HepG2 (cell line): Measurements from ENCODE around the gene CAPS2. TPM values are rescaled to one million over a fixed set of nuclear protein-coding genes. Genes with fewer than 3 reads are reported as not detected.

Source experiments
- ATAC-seq: fragments of 200-7000 bp; cut with Tn5 transposase; 3 replicates; pipeline ENCODE4 v1.9.1; 2020; ENCODE audit warnings: mild to moderate bottlenecking, moderate library complexity
- BruUV-seq: library from RNA; stranded (reverse); fragments of 400-500 nt; replicated peaks from 2 replicates; lab custom pipeline; 2021; lab: Mats Ljungman, UMichigan
- CTCF ChIA-PET: fragments of 300-600 bp; formaldehyde crosslinking; extraction: SDS; loops from one replicate; lab custom pipeline; 2021; ENCODE audit warnings: low total read pairs, inconsistent platforms, low intra/inter-chr PET ratio; lab: Yijun Ruan, JAX
- POLR2A ChIA-PET: fragments of 350-600 bp; sonication (Branson Sonifier 250); formaldehyde crosslinking; loops from one replicate; lab custom pipeline; 2020; ENCODE audit warnings: antibody characterized with exemption, inconsistent platforms; lab: Yijun Ruan, JAX
- DNase-seq: peaks from one replicate; pipeline ENCODE4 v3.0.0-alpha.2; 2015; ENCODE audit warnings: low spot score
- FAIRE-seq: peaks from 3 replicates; lab custom pipeline; 2011; peaks lifted over from hg19 to GRCh38; lab: Jason Lieb, UNC
- H2AFZ ChIP-seq: one replicate; pipeline ENCODE4 v1.6.1; 2011; ENCODE audit warnings: low read length, inconsistent platforms
- H3K27ac ChIP-seq: fragments of 300-600 bp; 3 replicates; pipeline ENCODE4 v1.8.0; 2011; ENCODE audit warnings: mixed run types, mild to moderate bottlenecking, mixed read lengths, low read length, inconsistent platforms; ENCODE audit not compliant: insufficient read depth; ENCODE audit errors: extremely low read length
- H3K27me3 ChIP-seq, 2 experiments: fragments of 200-600 bp in 1 of 2; 2 replicates in 1 of 2; 3 replicates in 1 of 2; pipeline versions ENCODE4 v1.6.0 to v1.8.0; 2011; ENCODE audit warnings: low read length in 2 of 2, mild to moderate bottlenecking in 2 of 2, moderate library complexity in 2 of 2, inconsistent platforms in 1 of 2; ENCODE audit not compliant: insufficient read depth in 2 of 2, control insufficient read depth in 1 of 2
- H3K36me3 ChIP-seq, 2 experiments: fragments of 200-600 bp in 1 of 2; replicated peaks in 1 of 2; 2 replicates in 1 of 2; 3 replicates in 1 of 2; pipeline versions ENCODE4 v1.5.1 to v1.8.0; 2011; ENCODE audit warnings: low read length in 2 of 2, inconsistent platforms in 1 of 2; ENCODE audit not compliant: insufficient read depth in 2 of 2, control insufficient read depth in 1 of 2
- H3K4me1 ChIP-seq: 2 replicates; pipeline ENCODE4 v1.5.1; 2012; ENCODE audit warnings: low read length, inconsistent platforms; ENCODE audit not compliant: insufficient read depth
- H3K4me2 ChIP-seq: 2 replicates; pipeline ENCODE4 v1.6.0; 2011; ENCODE audit warnings: low read depth, low read length, inconsistent platforms
- H3K4me3 ChIP-seq, 3 experiments: fragments of 200-600 bp in 1 of 3; sonication (generic), shearing (Covaris generic) in 1 of 3; replicated peaks in 1 of 3; 2 replicates each; pipeline ENCODE4 v1.5.1; 2011 to 2016; ENCODE audit warnings: low read length in 3 of 3, inconsistent platforms in 2 of 3, low read depth in 2 of 3, mild to moderate bottlenecking in 2 of 3, control low read depth in 1 of 3, mixed read lengths in 1 of 3; ENCODE audit not compliant: insufficient read depth in 1 of 3
- H3K79me2 ChIP-seq: one replicate; pipeline ENCODE4 v1.6.1; 2011; ENCODE audit warnings: low read length, inconsistent platforms; ENCODE audit not compliant: insufficient read depth
- H3K9ac ChIP-seq: 2 replicates; pipeline ENCODE4 v1.6.0; 2011; ENCODE audit warnings: mild to moderate bottlenecking, low read depth, low read length, inconsistent platforms; ENCODE audit not compliant: insufficient read depth
- H3K9me3 ChIP-seq: 2 replicates; pipeline ENCODE4 v1.5.1; 2012; ENCODE audit warnings: mild to moderate bottlenecking, low read length
- H4K20me1 ChIP-seq: 2 replicates; pipeline ENCODE4 v1.6.0; 2011; ENCODE audit warnings: inconsistent platforms, mild to moderate bottlenecking, low read length, moderate library complexity; ENCODE audit not compliant: insufficient read depth
- ATM ChIP-seq: fragments of 450-650 bp; IDR thresholded peaks from 2 replicates; pipeline ENCODE4 v1.7.1; 2017; ENCODE audit warnings: mild to moderate bottlenecking, borderline replicate concordance
- BRCA1 ChIP-seq: sonication (generic); formaldehyde crosslinking; IDR thresholded peaks from 2 replicates; pipeline ENCODE4 v1.4.0; 2020; ENCODE audit warnings: missing genetic modification reagents
- DPF2 ChIP-seq: sonication (generic); formaldehyde crosslinking; IDR thresholded peaks from 2 replicates; pipeline ENCODE4 v1.4.0; 2020; ENCODE audit warnings: mild to moderate bottlenecking, low read depth, missing genetic modification reagents, borderline replicate concordance
- HNRNPK ChIP-seq: fragments of 200-400 bp; formaldehyde crosslinking; IDR thresholded peaks from 2 replicates; pipeline ENCODE4 v1.6.1; 2018; ENCODE audit warnings: low read length, low read depth, moderate library complexity, mild to moderate bottlenecking; ENCODE audit not compliant: poor library complexity, severe bottlenecking
- HNRNPLL ChIP-seq: fragments of 200-400 bp; formaldehyde crosslinking; IDR thresholded peaks from 2 replicates; pipeline ENCODE4 v1.6.1; 2017; ENCODE audit warnings: mild to moderate bottlenecking, low read depth, low read length; ENCODE audit not compliant: poor library complexity, severe bottlenecking
- KDM6A ChIP-seq: IDR thresholded peaks from 2 replicates; pipeline ENCODE4 v1.6.1; 2016; ENCODE audit warnings: low read depth
- MTA3 ChIP-seq: sonication (generic); formaldehyde crosslinking; IDR thresholded peaks from 2 replicates; pipeline ENCODE4 v1.4.0; 2020; ENCODE audit warnings: missing genetic modification reagents
- NFKBIZ ChIP-seq: IDR thresholded peaks from 2 replicates; pipeline ENCODE4 v1.6.1; 2018; ENCODE audit warnings: missing genetic modification reagents, missing compliant biosample characterization
- ZFP1 ChIP-seq: IDR thresholded peaks from 2 replicates; pipeline ENCODE4 v1.6.1; 2016
- ZFP36L2 ChIP-seq: sonication (generic); formaldehyde crosslinking; IDR thresholded peaks from 2 replicates; pipeline ENCODE4 v1.4.0; 2020; ENCODE audit warnings: missing genetic modification reagents
- ZNF121 ChIP-seq: sonication (generic); formaldehyde crosslinking; IDR thresholded peaks from 2 replicates; pipeline ENCODE4 v1.5.0; 2020; ENCODE audit warnings: mild to moderate bottlenecking, missing genetic modification reagents
- ZNF232 ChIP-seq: sonication (generic); formaldehyde crosslinking; IDR thresholded peaks from 2 replicates; pipeline ENCODE4 v1.4.0; 2020; ENCODE audit warnings: missing genetic modification reagents, borderline replicate concordance
- ZNF263 ChIP-seq: sonication (generic); formaldehyde crosslinking; IDR thresholded peaks from 2 replicates; pipeline ENCODE4 v1.4.0; 2020; ENCODE audit warnings: missing genetic modification reagents
- ZNF326 ChIP-seq: sonication (generic); formaldehyde crosslinking; IDR thresholded peaks from 2 replicates; pipeline ENCODE4 v1.4.0; 2020; ENCODE audit warnings: missing genetic modification reagents, borderline replicate concordance
- ZNF496 ChIP-seq: sonication (generic); formaldehyde crosslinking; IDR thresholded peaks from 2 replicates; pipeline ENCODE4 v1.8.1; 2023; ENCODE audit warnings: mild to moderate bottlenecking, moderate library complexity, missing genetic modification reagents; ENCODE audit not compliant: insufficient replicate concordance
- ZNF782 ChIP-seq: sonication (generic); formaldehyde crosslinking; IDR thresholded peaks from 2 replicates; pipeline ENCODE4 v1.4.0; 2020; ENCODE audit warnings: missing genetic modification reagents, mild to moderate bottlenecking, borderline replicate concordance
- ZSCAN21 ChIP-seq: sonication (generic); formaldehyde crosslinking; IDR thresholded peaks from 2 replicates; pipeline ENCODE4 v1.8.0; 2022; ENCODE audit warnings: mild to moderate bottlenecking, missing genetic modification reagents, moderate library complexity, borderline replicate concordance
- WGBS: methylation state at CpG from one replicate; pipeline ENCODE4 v1.1.6; 2017; ENCODE audit warnings: low lambda C conversion rate; 5-methylcytosine and 5-hydroxymethylcytosine counted together
- in situ Hi-C: cut with HindIII; loops from 2 replicates; pipeline ENCODE4 v1.10.0; 2017; ENCODE audit warnings: low pct_unique_long_range_greater_than_20kb; ENCODE audit not compliant: extremely low pct_ligation_motif_present
- intact Hi-C: fragments of 100-400 bp; cut with micrococcal nuclease; formaldehyde crosslinking; loops from one replicate; pipeline ENCODE4 v1.10.0; 2022; ENCODE audit not compliant: unreplicated experiment
- polyA plus RNA-seq, 8 experiments: library from polyadenylated mRNA; depleted of rRNA in 3 of 8; stranded (reverse) in 7 of 8; unstranded in 1 of 8; fragments of >200 nt; fragmentation: Illumina TruSeq in 4 of 8; extraction: Trizol in 4 of 8; gene quantifications; 2 replicates each; pipeline versions ENCODE4 v1.2.1 to v1.2.3, GENCODE V29; 2011 to 2016; ENCODE audit warnings: low read depth in 4 of 8, missing spikeins in 1 of 8, mixed read lengths in 1 of 8; ENCODE audit not compliant: insufficient read depth in 1 of 8
- total RNA-seq, 5 experiments: library from RNA; depleted of rRNA; stranded (reverse); fragments of >200 nt; fragmentation: Illumina TruSeq; extraction: Trizol; gene quantifications; 2 replicates each; pipeline ENCODE4 v1.2.3, GENCODE V29; 2016; ENCODE audit warnings: low read depth in 1 of 5
- TF ChIP-seq, protein P1 (sequence below): fragments of 450-650 bp; IDR thresholded peaks from 2 replicates; pipeline ENCODE4 v1.6.1; 2017; ENCODE audit warnings: mild to moderate bottlenecking
- TF ChIP-seq, protein P2 (sequence below): IDR thresholded peaks from 2 replicates; pipeline ENCODE4 v1.6.1; 2016; ENCODE audit warnings: missing genetic modification reagents, missing compliant biosample characterization

The CAPS2 gene
- total and polyA plus RNA-seq, 2 of the 13 experiments (the other 11 are each of a cell fraction or from before 2014, with no cell fraction given) = 0.11 TPM; not detected in 1

DNA sequence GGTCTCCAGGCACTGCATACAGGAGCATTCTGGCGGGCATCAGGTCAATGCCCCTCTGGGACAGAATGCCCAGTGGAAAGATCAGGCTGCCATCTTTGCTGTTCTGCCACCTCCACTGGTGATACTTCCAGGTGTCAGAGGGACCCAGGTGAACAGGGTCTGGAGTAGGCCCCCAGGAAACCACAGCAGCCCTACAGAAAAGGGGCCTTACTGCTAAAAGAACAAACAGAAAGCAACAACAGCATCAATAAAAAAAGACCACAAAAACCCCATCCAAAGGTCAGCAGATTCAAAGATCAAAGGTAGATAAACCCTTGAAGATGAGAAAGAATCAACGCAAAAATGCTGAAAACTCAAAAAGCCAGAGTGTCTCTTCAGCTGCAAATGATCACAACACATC, 20.3 kb upstream of the CAPS2 start:
- Histone ChIP-seq H3K4me1 (no peaks in the 10 kb centered on the region), H3K79me2 (no peaks in the 10 kb centered on the region), H3K9me3 (no peaks in the 10 kb centered on the region), H3K27ac (no peak overlapping the region), H3K9ac (no peak overlapping the region), H2AFZ (no peak overlapping the region), H3K27me3 (no peaks in the 10 kb centered on the region), H3K4me2 (no peak overlapping the region), H3K36me3 (no peaks in the 10 kb centered on the region), H4K20me1 (no peaks in the 10 kb centered on the region), H3K4me3 (no peak overlapping the region)
- in situ Hi-C loops (no loop called here), intact Hi-C loops (no loop called here)
- 0% methylated on average over 2 of the region's 2 CpGs for WGBS
- BruUV-seq = no TSS peak
- no peak for FAIRE-seq
- ChIA-PET CTCF (no interaction called here), POLR2A (no interaction called here)
- no peak for DNase-seq
- no peak for ATAC-seq
- no peak for TF ChIP-seq ATM
- no peak for TF ChIP-seq ZNF326 (CRISPR knock-in tag)
- no peak for TF ChIP-seq KDM6A (CRISPR knock-in tag)
- no peak for TF ChIP-seq ZFP1
- no peak for TF ChIP-seq BRCA1 (CRISPR knock-in tag)
- TF ChIP-seq MTA3 (CRISPR knock-in tag) = no peak
- no peak for TF ChIP-seq ZNF263 (CRISPR knock-in tag)
- TF ChIP-seq ZNF782 (CRISPR knock-in tag) = no peak
- no peak for TF ChIP-seq ZNF121 (CRISPR knock-in tag)

DNA sequence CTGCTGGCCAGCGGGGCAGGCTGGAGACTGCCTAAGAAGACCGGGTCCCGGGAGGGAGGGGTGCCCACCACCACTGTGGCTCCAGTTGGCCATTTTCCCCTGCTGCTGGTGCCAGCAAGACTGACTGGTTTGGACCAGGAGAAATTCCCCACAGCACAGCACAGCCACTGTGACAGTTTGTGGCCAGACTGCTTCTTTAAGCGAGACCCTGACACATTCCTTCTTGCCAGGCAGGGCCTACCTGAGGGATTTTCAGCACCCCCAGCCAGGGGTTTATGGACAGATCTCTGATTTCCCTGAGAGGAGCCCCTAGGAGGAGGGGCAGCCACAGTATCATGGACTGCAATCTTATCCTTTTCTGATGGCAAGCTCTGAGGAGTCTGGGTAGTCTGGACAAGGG, 19.8 kb upstream of the CAPS2 start:
- no peak overlapping the region for H3K27ac ChIP-seq
- TF ChIP-seq, protein P1, sequence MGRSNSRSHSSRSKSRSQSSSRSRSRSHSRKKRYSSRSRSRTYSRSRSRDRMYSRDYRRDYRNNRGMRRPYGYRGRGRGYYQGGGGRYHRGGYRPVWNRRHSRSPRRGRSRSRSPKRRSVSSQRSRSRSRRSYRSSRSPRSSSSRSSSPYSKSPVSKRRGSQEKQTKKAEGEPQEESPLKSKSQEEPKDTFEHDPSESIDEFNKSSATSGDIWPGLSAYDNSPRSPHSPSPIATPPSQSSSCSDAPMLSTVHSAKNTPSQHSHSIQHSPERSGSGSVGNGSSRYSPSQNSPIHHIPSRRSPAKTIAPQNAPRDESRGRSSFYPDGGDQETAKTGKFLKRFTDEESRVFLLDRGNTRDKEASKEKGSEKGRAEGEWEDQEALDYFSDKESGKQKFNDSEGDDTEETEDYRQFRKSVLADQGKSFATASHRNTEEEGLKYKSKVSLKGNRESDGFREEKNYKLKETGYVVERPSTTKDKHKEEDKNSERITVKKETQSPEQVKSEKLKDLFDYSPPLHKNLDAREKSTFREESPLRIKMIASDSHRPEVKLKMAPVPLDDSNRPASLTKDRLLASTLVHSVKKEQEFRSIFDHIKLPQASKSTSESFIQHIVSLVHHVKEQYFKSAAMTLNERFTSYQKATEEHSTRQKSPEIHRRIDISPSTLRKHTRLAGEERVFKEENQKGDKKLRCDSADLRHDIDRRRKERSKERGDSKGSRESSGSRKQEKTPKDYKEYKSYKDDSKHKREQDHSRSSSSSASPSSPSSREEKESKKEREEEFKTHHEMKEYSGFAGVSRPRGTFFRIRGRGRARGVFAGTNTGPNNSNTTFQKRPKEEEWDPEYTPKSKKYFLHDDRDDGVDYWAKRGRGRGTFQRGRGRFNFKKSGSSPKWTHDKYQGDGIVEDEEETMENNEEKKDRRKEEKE = no peak
- TF ChIP-seq HNRNPLL = no peak
- no peak for TF ChIP-seq ZFP36L2 (CRISPR knock-in tag)
- TF ChIP-seq, protein P2, sequence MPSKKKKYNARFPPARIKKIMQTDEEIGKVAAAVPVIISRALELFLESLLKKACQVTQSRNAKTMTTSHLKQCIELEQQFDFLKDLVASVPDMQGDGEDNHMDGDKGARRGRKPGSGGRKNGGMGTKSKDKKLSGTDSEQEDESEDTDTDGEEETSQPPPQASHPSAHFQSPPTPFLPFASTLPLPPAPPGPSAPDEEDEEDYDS (CRISPR knock-in tag) = no peak
- no peak for TF ChIP-seq ZNF232 (CRISPR knock-in tag)
- no peak for TF ChIP-seq HNRNPK
- TF ChIP-seq NFKBIZ (CRISPR knock-in tag) = no peak
- no peak for TF ChIP-seq DPF2 (CRISPR knock-in tag)
- no peak for TF ChIP-seq ZSCAN21
- TF ChIP-seq ZNF496 (CRISPR knock-in tag) = no peak

More for the DNA sequence above, 19.8 kb upstream of the CAPS2 start:
- Histone ChIP-seq H3K4me2 (no peak overlapping the region), H3K4me1 (no peaks in the 10 kb centered on the region), H3K36me3 (no peaks in the 10 kb centered on the region), H3K4me3 (no peak overlapping the region), H3K79me2 (no peaks in the 10 kb centered on the region), H3K9me3 (no peaks in the 10 kb centered on the region), H3K27me3 (no peaks in the 10 kb centered on the region), H2AFZ (no peak overlapping the region), H3K9ac (no peak overlapping the region), H4K20me1 (no peaks in the 10 kb centered on the region)
- in situ Hi-C loops = no loop called here
- CTCF ChIA-PET = no interaction called here
- no TSS peak for BruUV-seq
- POLR2A ChIA-PET = no interaction called here
- FAIRE-seq (no peak), DNase-seq (no peak), ATAC-seq (no peak)
- intact Hi-C loops = no loop called here
- 7% methylated on average over 3 of the region's 4 CpGs for WGBS
